Measurements from ENCODE around the gene MCEMP1.

DNA sequence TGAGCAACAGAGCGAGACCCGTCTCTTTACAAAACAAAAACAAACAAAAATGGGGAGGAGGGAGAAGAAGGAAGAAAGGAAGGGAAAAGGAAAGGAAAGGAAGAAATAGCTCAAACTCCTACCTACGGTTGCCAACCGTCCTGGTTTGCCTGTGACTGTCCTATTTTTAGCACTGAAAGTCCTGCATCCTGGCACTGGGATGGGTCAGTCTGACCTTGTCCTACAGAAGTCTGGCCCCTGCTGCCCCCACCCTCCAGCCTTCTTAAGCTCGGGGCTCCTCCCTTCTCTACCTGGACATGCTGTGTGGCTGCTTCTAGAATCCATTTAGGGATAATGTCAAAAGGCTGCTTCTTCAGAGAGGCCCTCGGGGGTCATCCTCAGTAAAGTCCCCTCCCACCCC lies 41.2 kb upstream of the MCEMP1 start:
- TF ChIP-seq POLR2AphosphoS5 (IDR thresholded peaks at IDR 0.05; ENCODE audit: low read depth, low read length), result no peak
- no peak for TF ChIP-seq POLR2A (IDR thresholded peaks at IDR 0.05; ENCODE audit: low read depth, low read length)
